K562 (cell line): ENCODE results near the gene DSCAM. TPM values are rescaled to one million over a fixed set of nuclear protein-coding genes. Genes with fewer than 3 reads are reported as not detected.

ENCODE experiments used
- ATAC-seq: fragments of 200-7000 bp; cut with Tn5 transposase; 3 replicates; pipeline ENCODE4 v1.9.1; 2020; ENCODE audit warnings: moderate library complexity
- BruUV-seq: library from RNA; stranded (reverse); fragments of 400-500 nt; replicated peaks from 2 replicates; lab custom pipeline; 2021; lab: Mats Ljungman, UMichigan
- CTCF ChIA-PET: fragments of 300-600 bp; formaldehyde crosslinking; extraction: SDS; loops from one replicate; lab custom pipeline; 2021; ENCODE audit warnings: low intra/inter-chr PET ratio; lab: Yijun Ruan, JAX
- POLR2A ChIA-PET: fragments of 300-600, 350-650 bp; sonication (Branson Sonifier 250); formaldehyde crosslinking; extraction: SDS; loops from one replicate; lab custom pipeline; 2021; ENCODE audit warnings: antibody characterized with exemption, inconsistent platforms; lab: Yijun Ruan, JAX
- DNase-seq, 4 experiments: peaks; one replicate each; pipeline versions ENCODE4 v3.0.0 to v3.0.0-alpha.2; 2011 to 2018; ENCODE audit warnings: low spot score in 3 of 4, mixed read lengths in 3 of 4; ENCODE audit errors: extremely low read depth in 1 of 4
- FAIRE-seq: peaks from 2 replicates; lab custom pipeline; 2011; peaks lifted over from hg19 to GRCh38; lab: Jason Lieb, UNC
- H2AFZ ChIP-seq: 2 replicates; pipeline ENCODE4 v1.6.0; 2011; ENCODE audit warnings: low read depth, low read length, control low read depth, inconsistent platforms
- H3K27ac ChIP-seq: fragments of 200-600 bp; 3 replicates; pipeline ENCODE4 v1.8.0; 2011; ENCODE audit warnings: low read depth, mild to moderate bottlenecking, control low read depth, inconsistent platforms, low read length, moderate library complexity, mixed read lengths; ENCODE audit errors: extremely low read depth
- H3K27me3 ChIP-seq, 2 experiments: fragments of 300-600 bp in 1 of 2; 2 replicates in 1 of 2; 3 replicates in 1 of 2; pipeline versions ENCODE4 v1.6.0 to v1.8.0; 2011; ENCODE audit warnings: inconsistent platforms in 2 of 2, low read length in 2 of 2, mild to moderate bottlenecking in 1 of 2, mixed read lengths in 1 of 2, moderate library complexity in 1 of 2; ENCODE audit not compliant: control insufficient read depth in 2 of 2, insufficient read depth in 2 of 2
- H3K36me3 ChIP-seq: fragments of 300-600 bp; 3 replicates; pipeline ENCODE4 v1.8.0; 2011; ENCODE audit warnings: mild to moderate bottlenecking, low read length, inconsistent platforms; ENCODE audit not compliant: control insufficient read depth, insufficient read depth
- H3K4me1 ChIP-seq, 2 experiments: fragments of 200-600 bp in 1 of 2; replicated peaks in 1 of 2; 2 replicates in 1 of 2; 3 replicates in 1 of 2; pipeline versions ENCODE4 v1.5.1 to v1.8.0; 2011; ENCODE audit warnings: inconsistent platforms in 2 of 2, low read length in 2 of 2, mild to moderate bottlenecking in 1 of 2, mixed read lengths in 1 of 2, moderate library complexity in 1 of 2; ENCODE audit not compliant: control insufficient read depth in 2 of 2, insufficient read depth in 2 of 2
- H3K4me2 ChIP-seq: 2 replicates; pipeline ENCODE4 v1.6.1; 2011; ENCODE audit warnings: low read length, control low read depth, inconsistent platforms, mixed read lengths; ENCODE audit not compliant: insufficient read depth
- H3K4me3 ChIP-seq: fragments of 200-600 bp; sonication (generic), shearing (Covaris generic); 2 replicates; pipeline ENCODE4 v1.5.1; 2016; ENCODE audit warnings: control low read depth, inconsistent platforms
- H3K79me2 ChIP-seq: fragments of 200-600 bp; 3 replicates; pipeline ENCODE4 v1.8.0; 2011; ENCODE audit warnings: low read length, inconsistent platforms; ENCODE audit not compliant: control insufficient read depth, insufficient read depth
- H3K9ac ChIP-seq, 2 experiments: 2 replicates each; pipeline versions ENCODE4 v1.6.0 to v1.6.1; 2011; ENCODE audit warnings: low read depth in 2 of 2, low read length in 2 of 2, control low read depth in 1 of 2, inconsistent platforms in 1 of 2, mild to moderate bottlenecking in 1 of 2, mixed read lengths in 1 of 2; ENCODE audit not compliant: insufficient read depth in 1 of 2
- H3K9me1 ChIP-seq: one replicate; pipeline ENCODE4 v1.6.0; 2011; ENCODE audit warnings: inconsistent platforms, mild to moderate bottlenecking, low read length, moderate library complexity; ENCODE audit not compliant: control insufficient read depth, insufficient read depth
- H3K9me3 ChIP-seq: replicated peaks from 2 replicates; pipeline ENCODE4 v1.5.1; 2011; ENCODE audit warnings: low read depth, low read length, inconsistent platforms; ENCODE audit not compliant: control insufficient read depth, insufficient read depth
- H4K20me1 ChIP-seq: replicated peaks from 2 replicates; pipeline ENCODE4 v1.6.1; 2011; ENCODE audit warnings: low read length, inconsistent platforms, mixed read lengths; ENCODE audit not compliant: control insufficient read depth, insufficient read depth
- ARID1B ChIP-seq: fragments of 450-650 bp; IDR thresholded peaks from 2 replicates; pipeline ENCODE4 v1.6.1; 2016; ENCODE audit warnings: antibody characterized with exemption, mild to moderate bottlenecking, inconsistent platforms
- ASH1L ChIP-seq: fragments of 450-650 bp; IDR thresholded peaks from 2 replicates; pipeline ENCODE4 v1.6.1; 2018; ENCODE audit warnings: borderline replicate concordance, mild to moderate bottlenecking, low read depth; ENCODE audit not compliant: partially characterized antibody
- BCL6 ChIP-seq: fragments of 250-450 bp; sonication (Bioruptor Pico); IDR thresholded peaks from 2 replicates; pipeline ENCODE4 v1.4.0; 2020
- DIDO1 ChIP-seq: fragments of 450-650 bp; IDR thresholded peaks from 2 replicates; pipeline ENCODE4 v1.6.1; 2016; ENCODE audit warnings: low read depth, missing biosample characterization, missing genetic modification characterization
- ETS2 ChIP-seq: IDR thresholded peaks from 2 replicates; pipeline ENCODE4 v1.6.1; 2016; ENCODE audit warnings: borderline replicate concordance, missing genetic modification characterization, mild to moderate bottlenecking, moderate library complexity, missing compliant biosample characterization; ENCODE audit not compliant: poor library complexity, severe bottlenecking
- KLF13 ChIP-seq: fragments of 450-650 bp; IDR thresholded peaks from 2 replicates; pipeline ENCODE4 v1.6.1; 2016; ENCODE audit warnings: missing genetic modification characterization, low read depth, mild to moderate bottlenecking, missing compliant biosample characterization, moderate library complexity, borderline replicate concordance
- MBD2 ChIP-seq: sonication (generic); IDR thresholded peaks from 2 replicates; pipeline ENCODE4 v1.6.1; 2016; ENCODE audit warnings: low read depth, borderline replicate concordance
- MYBL2 ChIP-seq, 2 experiments: fragments of 450-650 bp in 1 of 2; sonication (generic) in 1 of 2; formaldehyde crosslinking in 1 of 2; IDR thresholded peaks; 2 replicates each; pipeline versions ENCODE4 v1.6.1 to v1.8.1; 2017 to 2022; ENCODE audit warnings: borderline replicate concordance in 1 of 2, inconsistent platforms in 1 of 2, low read depth in 1 of 2, mild to moderate bottlenecking in 1 of 2, missing genetic modification reagents in 1 of 2, moderate library complexity in 1 of 2
- RBFOX2 ChIP-seq: fragments of 200-400 bp; formaldehyde crosslinking; IDR thresholded peaks from 2 replicates; pipeline ENCODE4 v1.6.1; 2017; ENCODE audit warnings: low read depth, mild to moderate bottlenecking, low read length, moderate library complexity
- RFX1 ChIP-seq: fragments of 450-650 bp; IDR thresholded peaks from 2 replicates; pipeline ENCODE4 v1.6.1; 2016; ENCODE audit warnings: mild to moderate bottlenecking, moderate library complexity
- ZNF12 ChIP-seq: sonication (generic); formaldehyde crosslinking; IDR thresholded peaks from 2 replicates; pipeline ENCODE4 v1.4.0; 2020; ENCODE audit warnings: mild to moderate bottlenecking, missing genetic modification reagents
- ZNF274 ChIP-seq: IDR thresholded peaks from 2 replicates; pipeline ENCODE4 v1.6.1; 2011; ENCODE audit warnings: low read depth, mild to moderate bottlenecking, low read length, moderate library complexity, borderline replicate concordance
- ZNF583 ChIP-seq: fragments of 250-450 bp; sonication (Bioruptor Pico); IDR thresholded peaks from 2 replicates; pipeline ENCODE4 v1.4.0; 2020
- ZSCAN29 ChIP-seq: fragments of 450-650 bp; IDR thresholded peaks from 2 replicates; pipeline ENCODE4 v1.6.1; 2017
- WGBS: fragments of 100-300 bp; shearing (Covaris generic); methylation state at CpG from one replicate; pipeline ENCODE4 v1.1.6; 2016; ENCODE audit warnings: low coverage, mixed read lengths; ENCODE audit not compliant: insufficient coverage; ENCODE audit errors: missing lambda C conversion rate; 5-methylcytosine and 5-hydroxymethylcytosine counted together
- in situ Hi-C: fragments of 300-500 bp; cut with MboI; formaldehyde crosslinking; loops from 4 replicates; pipeline ENCODE4 v1.15.0; 2018; ENCODE audit warnings: inconsistent platforms, mixed read lengths
- intact Hi-C: fragments of 100-400 bp; cut with micrococcal nuclease; formaldehyde crosslinking; loops from 2 replicates; pipeline ENCODE4 v1.14.2; 2022
- polyA plus RNA-seq, 8 experiments: library from polyadenylated mRNA; depleted of rRNA in 4 of 8; stranded (reverse) in 5 of 8; unstranded in 3 of 8; fragments of >200 nt; fragmentation: Nextera tagmentation in 2 of 8; fragmentation: Illumina TruSeq in 1 of 8; extraction: Ambion mirVana in 2 of 8; extraction: Trizol in 1 of 8; gene quantifications; 2 replicates each; pipeline versions ENCODE4 v1.2.1 to v1.2.3, GENCODE V29; 2011 to 2014; ENCODE audit warnings: inconsistent platforms in 1 of 8, missing spikeins in 1 of 8
- total RNA-seq, 7 experiments: library from RNA; depleted of rRNA in 6 of 7; stranded (reverse); fragments of >200 nt in 6 of 7; fragmentation: Illumina TruSeq in 2 of 7; extraction: Trizol in 2 of 7; gene quantifications; 2 replicates each; pipeline versions ENCODE4 v1.2.1 to v1.2.3, GENCODE V29; 2011 to 2021; ENCODE audit warnings: low replicate concordance in 1 of 7
- TF ChIP-seq, protein P1 (sequence below): IDR thresholded peaks from 2 replicates; pipeline ENCODE4 v1.6.1; 2014; ENCODE audit warnings: antibody characterized with exemption

Gene DSCAM
- total and polyA plus RNA-seq, 9 of the 15 experiments (the other 6 are each of a cell fraction or from before 2014, with no cell fraction given): not detected

DNA sequence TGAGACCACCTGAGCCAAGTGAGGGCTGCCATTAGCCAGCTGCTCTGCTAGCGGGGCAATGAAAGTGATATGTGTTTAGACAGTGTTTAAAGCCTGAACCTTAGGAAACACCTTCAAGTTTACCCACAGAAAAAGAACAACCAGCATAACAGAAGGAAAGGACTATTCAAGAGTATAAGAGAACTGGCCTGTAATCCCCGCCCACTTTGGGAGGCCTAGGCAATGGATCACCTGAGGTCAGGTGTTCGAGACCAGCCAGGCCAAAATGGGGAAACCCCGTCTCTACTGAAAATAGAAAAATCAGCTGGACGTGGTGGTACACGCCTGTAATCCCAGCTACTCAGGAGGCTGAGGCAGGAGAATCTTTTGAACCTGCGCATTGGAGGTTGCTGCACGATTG, 830.3 kb downstream of the DSCAM start:
- Histone ChIP-seq H3K36me3 (no peaks in the 10 kb centered on the region), H2AFZ (no peak overlapping the region), H3K79me2 (no peaks in the 10 kb centered on the region), H3K9ac (no peak overlapping the region), H3K27ac (no peak overlapping the region), H4K20me1 (no peaks in the 10 kb centered on the region), H3K4me2 (no peak overlapping the region), H3K4me1 (no peaks in the 10 kb centered on the region), H3K4me3 (no peak overlapping the region), H3K9me1 (no peaks in the 10 kb centered on the region), H3K27me3 (no peaks in the 10 kb centered on the region), H3K9me3 (no peaks in the 10 kb centered on the region)
- FAIRE-seq: no peak
- WGBS: 4% methylated on average over 8 of the region's 8 CpGs
- in situ Hi-C loops: no loop called here
- CTCF ChIA-PET: no interaction called here
- no peak for TF ChIP-seq RFX1
- TF ChIP-seq, protein P1, sequence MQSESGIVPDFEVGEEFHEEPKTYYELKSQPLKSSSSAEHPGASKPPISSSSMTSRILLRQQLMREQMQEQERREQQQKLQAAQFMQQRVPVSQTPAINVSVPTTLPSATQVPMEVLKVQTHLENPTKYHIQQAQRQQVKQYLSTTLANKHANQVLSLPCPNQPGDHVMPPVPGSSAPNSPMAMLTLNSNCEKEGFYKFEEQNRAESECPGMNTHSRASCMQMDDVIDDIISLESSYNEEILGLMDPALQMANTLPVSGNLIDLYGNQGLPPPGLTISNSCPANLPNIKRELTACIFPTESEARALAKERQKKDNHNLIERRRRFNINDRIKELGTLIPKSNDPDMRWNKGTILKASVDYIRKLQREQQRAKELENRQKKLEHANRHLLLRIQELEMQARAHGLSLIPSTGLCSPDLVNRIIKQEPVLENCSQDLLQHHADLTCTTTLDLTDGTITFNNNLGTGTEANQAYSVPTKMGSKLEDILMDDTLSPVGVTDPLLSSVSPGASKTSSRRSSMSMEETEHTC: no peak
- TF ChIP-seq DIDO1 (tag): no peak
- no peak for TF ChIP-seq ARID1B
- no TSS peak for BruUV-seq
- POLR2A ChIA-PET: no interaction called here
- no peak for ATAC-seq
- DNase-seq: no peak
- intact Hi-C loops: no loop called here

DNA sequence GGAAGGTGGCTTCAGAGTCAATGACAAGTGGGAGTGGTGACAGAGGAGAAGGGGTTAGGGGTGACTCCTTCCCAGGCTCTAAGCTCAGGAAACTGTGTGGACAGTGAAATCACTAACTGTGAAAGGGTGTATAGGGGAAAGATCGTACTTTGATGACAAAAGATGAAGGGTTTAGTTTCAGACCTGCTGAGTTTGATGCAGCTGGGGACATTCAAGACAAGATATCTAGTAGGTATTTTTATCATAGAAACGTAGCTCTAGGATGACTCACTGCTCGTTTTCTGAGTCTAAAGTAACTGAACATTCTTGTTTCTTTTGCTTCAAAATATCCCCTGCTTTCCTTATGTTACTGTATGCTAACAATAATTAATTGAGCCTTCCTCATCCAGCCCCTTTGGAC, 830.7 kb downstream of the DSCAM start:
- Histone ChIP-seq H3K79me2 (no peaks in the 10 kb centered on the region), H3K4me1 (no peaks in the 10 kb centered on the region), H4K20me1 (no peaks in the 10 kb centered on the region), H2AFZ (no peak overlapping the region), H3K27ac (no peak overlapping the region), H3K36me3 (no peaks in the 10 kb centered on the region), H3K4me2 (no peak overlapping the region), H3K9ac (no peak overlapping the region), H3K4me3 (no peak overlapping the region), H3K27me3 (no peaks in the 10 kb centered on the region), H3K9me1 (no peaks in the 10 kb centered on the region), H3K9me3 (no peaks in the 10 kb centered on the region)
- BruUV-seq: no TSS peak
- FAIRE-seq: no peak
- ATAC-seq: no peak
- ChIA-PET POLR2A (no interaction called here), CTCF (no interaction called here)
- in situ Hi-C loops: no loop called here
- WGBS: 0% methylated on average over 3 of the region's 3 CpGs
- DNase-seq: no peak
- intact Hi-C loops: no loop called here
- TF ChIP-seq ZNF274 (no peak), ETS2 (tag) (no peak), ASH1L (no peak), BCL6 (CRISPR knock-in tag) (no peak), KLF13 (tag) (no peak), RBFOX2 (no peak), ZNF583 (CRISPR knock-in tag) (no peak), ZSCAN29 (no peak), MBD2 (no peak), ZNF12 (no peak), MYBL2 (IDR thresholded peaks at IDR 0.05; ENCODE audit: low read depth) (no peak), MYBL2 (CRISPR knock-in tag; IDR thresholded peaks at IDR 0.05; ENCODE audit: borderline replicate concordance) (no peak)
